Uterus (tissue), 2 donors: ENCODE data around the gene TTLL3.
"Not testable (repeated sequence)": the region's sequence is repeated elsewhere in the genome, so short reads cannot be mapped to it uniquely, and the experiment has no call there.

Experiments
- CTCF ChIP-seq, 4 experiments: fragments of 200-600 bp in 2 of 4; fragments of 450-650 bp in 2 of 4; sonication (generic) in 2 of 4; IDR thresholded peaks; one replicate each; pipeline ENCODE4 v1.5.1; 2016 to 2019; ENCODE audit warnings: antibody characterized with exemption in 4 of 4, mild to moderate bottlenecking in 2 of 4, moderate library complexity in 1 of 4
- POLR2A ChIP-seq, 2 donors: fragments of 450-650 bp; IDR thresholded peaks; one replicate each; pipeline ENCODE4 v1.6.1; 2016; ENCODE audit warnings: antibody characterized with exemption in 2 of 2, mild to moderate bottlenecking in 1 of 2, moderate library complexity in 1 of 2

DNA sequence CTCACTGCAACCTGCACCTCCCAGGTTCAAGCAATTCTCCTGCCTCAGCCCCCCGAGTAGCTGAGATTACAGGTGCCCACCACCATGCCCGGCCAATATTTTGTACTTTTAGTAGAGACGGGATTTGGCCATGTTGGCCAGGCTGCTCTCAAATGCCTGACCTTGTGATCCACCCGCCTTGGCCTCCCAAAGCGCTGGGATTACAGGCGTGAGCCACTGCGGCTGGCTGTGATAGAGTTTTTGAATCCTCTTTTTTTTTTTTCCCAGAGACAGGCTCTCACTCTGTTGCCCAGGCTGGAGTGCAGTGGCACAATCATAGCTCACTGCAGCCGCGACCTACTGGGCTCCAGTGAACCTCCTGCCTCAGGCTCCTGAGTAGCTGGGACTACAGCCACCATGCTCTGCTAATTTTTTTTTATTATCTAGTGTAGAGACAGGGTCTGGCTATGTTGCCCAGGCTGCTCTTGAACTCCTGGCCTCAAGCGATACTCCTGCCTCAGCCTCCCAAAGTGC, 55.1 kb downstream of the TTLL3 start:
- not testable (repeated sequence) for TF ChIP-seq POLR2A, CTCF (IDR thresholded peaks at IDR 0.05)
